Measurements from ENCODE around the gene TMPRSS6.

TMPRSS6 gene

GRCh38 chr22:37112084-37112728 is 2.7 kb upstream of the TMPRSS6 start:
- no peak for DNase-seq

- no peak for DNase-seq
These were observed 1.7 kb upstream of the TMPRSS6 start for GRCh38 chr22:37111156-37111717.

GRCh38 chr22:37107816-37108621 is 1.5 kb downstream of the TMPRSS6 start:
- DNase-seq, result no peak

GRCh38 chr22:37105990-37106389 is 3.5 kb downstream of the TMPRSS6 start:
- DNase-seq, result no peak

- DNase-seq, result no peak
These were observed 4.4 kb downstream of the TMPRSS6 start for GRCh38 chr22:37105154-37105553.

GRCh38 chr22:37103656-37104452 is 5.7 kb downstream of the TMPRSS6 start:
- no peak for DNase-seq

GRCh38 chr22:37103151-37103550 is 6.4 kb downstream of the TMPRSS6 start:
- DNase-seq, result no peak

- DNase-seq, result no peak
These were observed 8.0 kb downstream of the TMPRSS6 start for GRCh38 chr22:37101311-37102066.

GRCh38 chr22:37100589-37101127 is 8.9 kb downstream of the TMPRSS6 start:
- DNase-seq, result no peak

- no peak for DNase-seq
These were observed 10.4 kb downstream of the TMPRSS6 start for GRCh38 chr22:37098976-37099591.

- DNase-seq, result no peak
These were observed 12.2 kb downstream of the TMPRSS6 start for GRCh38 chr22:37097346-37097745.

- DNase-seq, result no peak
These were observed 14.4 kb downstream of the TMPRSS6 start for GRCh38 chr22:37095113-37095512.

- no peak for DNase-seq
These were observed 15.3 kb downstream of the TMPRSS6 start for GRCh38 chr22:37094239-37094638.

GRCh38 chr22:37092997-37093396 is 16.5 kb downstream of the TMPRSS6 start:
- no peak for DNase-seq

- no peak for DNase-seq
These were observed 17.5 kb downstream of the TMPRSS6 start for GRCh38 chr22:37091994-37092393.

GRCh38 chr22:37090920-37091695 is 18.4 kb downstream of the TMPRSS6 start:
- no peak for DNase-seq

GRCh38 chr22:37089434-37089833 is 20.1 kb downstream of the TMPRSS6 start:
- DNase-seq, result no peak

- no peak for DNase-seq
These were observed 20.6 kb downstream of the TMPRSS6 start for GRCh38 chr22:37088750-37089408.

- DNase-seq, result no peak
These were observed 21.4 kb downstream of the TMPRSS6 start for GRCh38 chr22:37088108-37088605.

GRCh38 chr22:37086184-37086583 is 23.3 kb downstream of the TMPRSS6 start:
- no peak for DNase-seq

Data from CD4-positive, alpha-beta T cell treated with Interferon gamma for 1 hour (primary cell).